Measurements from ENCODE around the gene STAC3. TPM values are rescaled to one million over a fixed set of nuclear protein-coding genes. Genes with fewer than 3 reads are reported as not detected.

Gene STAC3
- polyA plus RNA-seq, 10 donors = 248 to 457 (median 368) TPM

GRCh38 chr12:57237596-57237931 is 13.4 kb downstream of the STAC3 start:
- no peak for DNase-seq

GRCh38 chr12:57236925-57237595 is 13.9 kb downstream of the STAC3 start:
- peak in 1 of 3 donors; percentile 67 for DNase-seq

- no peak for DNase-seq
Measured at GRCh38 chr12:57236201-57236924, 14.6 kb downstream of the STAC3 start.

- no peak for DNase-seq
Measured at GRCh38 chr12:57235728-57236131, 15.3 kb downstream of the STAC3 start.

GRCh38 chr12:57235017-57235727 is 15.8 kb downstream of the STAC3 start:
- peak in 1 of 3 donors; percentile 68 for DNase-seq

- no peak for DNase-seq
Measured at GRCh38 chr12:57234571-57235016, 16.4 kb downstream of the STAC3 start.

GRCh38 chr12:57234233-57234570 is 16.8 kb downstream of the STAC3 start:
- no peak for DNase-seq

GRCh38 chr12:57233357-57234232 is 17.4 kb downstream of the STAC3 start:
- no peak for DNase-seq

GRCh38 chr12:57232156-57232756 is 18.7 kb downstream of the STAC3 start:
- DNase-seq = no peak

- no peak for DNase-seq
Measured at GRCh38 chr12:57231276-57232021, 19.5 kb downstream of the STAC3 start.

- peak in 1 of 3 donors; percentile 19 for DNase-seq
Measured at GRCh38 chr12:57230381-57231155, 20.4 kb downstream of the STAC3 start.

- DNase-seq = peak; percentile 94 to 97 (median 96)
Measured at GRCh38 chr12:57229634-57230380, 21.2 kb downstream of the STAC3 start, which contains the start of gene SHMT2. Gene SHMT2 (plus strand): TSS chr12:57229711. CDS start chr12:57229779, 68 bp downstream.

GRCh38 chr12:57229046-57229633 is 21.8 kb downstream of the STAC3 start:
- no peak for DNase-seq

- no peak for DNase-seq
Measured at GRCh38 chr12:57227315-57228115, 23.5 kb downstream of the STAC3 start.

- DNase-seq = no peak
Measured at GRCh38 chr12:57226588-57227314, 24.2 kb downstream of the STAC3 start.

- DNase-seq = no peak
Measured at GRCh38 chr12:57225680-57226210, 25.2 kb downstream of the STAC3 start.

All from muscle of back (tissue), 11 donors.